ENCODE results near the gene RBMS3. TPM values are rescaled to one million over a fixed set of nuclear protein-coding genes. Genes with fewer than 3 reads are reported as not detected.

RBMS3 gene
- total and polyA plus RNA-seq, 4 donors: 4.8 to 117 (median 29.4) TPM

- H3K27ac ChIP-seq (ENCODE audit: low read depth in 1 of 2, low read length in 1 of 2): no peak overlapping the region
- H3K36me3 ChIP-seq (ENCODE audit: control insufficient read depth in 4 of 4, insufficient read depth in 4 of 4, low read length in 4 of 4): no peaks in the 10 kb centered on the region
- H3K9ac ChIP-seq (ENCODE audit: insufficient read depth in 1 of 2, low read length in 2 of 2): no peak overlapping the region
- ATAC-seq (ENCODE audit: insufficient read depth, low FRiP score): no peak
- TF ChIP-seq CTCF (IDR thresholded peaks at IDR 0.05; ENCODE audit: control extremely low read depth, extremely low read depth): no peak
- peaks cover 0 to 19% (median 5%) of the 10 kb centered on the region in 5 donors for H3K4me1 ChIP-seq (ENCODE audit: control insufficient read depth in 5 of 5, insufficient read depth in 5 of 5, low read length in 5 of 5)
- H3K4me3 ChIP-seq: no peak overlapping the region
- H3K9me3 ChIP-seq (ENCODE audit: control insufficient read depth in 4 of 4, insufficient read depth in 3 of 4, low read length in 3 of 4): no peaks in the 10 kb centered on the region
- no peaks in the 10 kb centered on the region for H3K27me3 ChIP-seq (ENCODE audit: control insufficient read depth in 3 of 3, insufficient read depth in 3 of 3, low read length in 2 of 3)
- peak in 2 of 3 donors; percentile 44 to 53 for DNase-seq
These were observed 93.4 kb downstream of the RBMS3 start for GRCh38 chr3:29374226-29374625.

GRCh38 chr3:29379097-29379496 is 98.2 kb downstream of the RBMS3 start:
- Histone ChIP-seq H3K36me3 (ENCODE audit: control insufficient read depth in 4 of 4, insufficient read depth in 4 of 4, low read length in 4 of 4) (peaks cover 0 to 3% (median 0%) of the 10 kb centered on the region in 4 donors), H3K27ac (ENCODE audit: low read depth in 1 of 2, low read length in 1 of 2) (no peak overlapping the region), H3K4me3 (no peak overlapping the region), H3K9ac (ENCODE audit: insufficient read depth in 1 of 2, low read length in 2 of 2) (no peak overlapping the region), H3K4me1 (ENCODE audit: control insufficient read depth in 5 of 5, insufficient read depth in 5 of 5, low read length in 5 of 5) (peaks cover 0 to 8% (median 1%) of the 10 kb centered on the region in 5 donors), H3K9me3 (ENCODE audit: control insufficient read depth in 4 of 4, insufficient read depth in 3 of 4, low read length in 3 of 4) (no peaks in the 10 kb centered on the region), H3K27me3 (ENCODE audit: control insufficient read depth in 3 of 3, insufficient read depth in 3 of 3, low read length in 2 of 3) (no peaks in the 10 kb centered on the region)
- ATAC-seq (ENCODE audit: insufficient read depth, low FRiP score): no peak
- DNase-seq: no peak
- no peak for TF ChIP-seq CTCF (IDR thresholded peaks at IDR 0.05; ENCODE audit: control extremely low read depth, extremely low read depth)

- H3K27me3 ChIP-seq (ENCODE audit: control insufficient read depth in 3 of 3, insufficient read depth in 3 of 3, low read length in 2 of 3): no peaks in the 10 kb centered on the region
- peaks cover 0 to 8% (median 0%) of the 10 kb centered on the region in 5 donors for H3K4me1 ChIP-seq (ENCODE audit: control insufficient read depth in 5 of 5, insufficient read depth in 5 of 5, low read length in 5 of 5)
- H3K27ac ChIP-seq (ENCODE audit: low read depth in 1 of 2, low read length in 1 of 2): no peak overlapping the region
- no peak overlapping the region for H3K9ac ChIP-seq (ENCODE audit: insufficient read depth in 1 of 2, low read length in 2 of 2)
- H3K4me3 ChIP-seq: no peak overlapping the region
- WGBS, 2 donors: 70 to 95% methylated on average over 1 of the region's 1 CpG
- peaks cover 0 to 3% (median 0%) of the 10 kb centered on the region in 4 donors for H3K36me3 ChIP-seq (ENCODE audit: control insufficient read depth in 4 of 4, insufficient read depth in 4 of 4, low read length in 4 of 4)
- DNase-seq (no peak), ATAC-seq (ENCODE audit: insufficient read depth, low FRiP score) (no peak)
- TF ChIP-seq CTCF (IDR thresholded peaks at IDR 0.05; ENCODE audit: control extremely low read depth, extremely low read depth): no peak
- H3K9me3 ChIP-seq (ENCODE audit: control insufficient read depth in 4 of 4, insufficient read depth in 3 of 4, low read length in 3 of 4): no peaks in the 10 kb centered on the region
These were observed 100.7 kb downstream of the RBMS3 start for GRCh38 chr3:29381595-29381994.

- 68 to 73% methylated on average over 6 of the region's 6 CpGs for WGBS, 2 donors
These were observed 101.5 kb downstream of the RBMS3 start for GRCh38 chr3:29382409-29382808.

More at GRCh38 chr3:29382409-29382808, 101.5 kb downstream of the RBMS3 start:
- no peaks in the 10 kb centered on the region for H3K27me3 ChIP-seq (ENCODE audit: control insufficient read depth in 3 of 3, insufficient read depth in 3 of 3, low read length in 2 of 3)
- peaks cover 0 to 3% (median 0%) of the 10 kb centered on the region in 4 donors for H3K36me3 ChIP-seq (ENCODE audit: control insufficient read depth in 4 of 4, insufficient read depth in 4 of 4, low read length in 4 of 4)
- H3K4me3 ChIP-seq: no peak overlapping the region
- DNase-seq (no peak), ATAC-seq (ENCODE audit: insufficient read depth, low FRiP score) (no peak)
- TF ChIP-seq CTCF (IDR thresholded peaks at IDR 0.05; ENCODE audit: control extremely low read depth, extremely low read depth): no peak
- no peak overlapping the region for H3K27ac ChIP-seq (ENCODE audit: low read depth in 1 of 2, low read length in 1 of 2)
- H3K9ac ChIP-seq (ENCODE audit: insufficient read depth in 1 of 2, low read length in 2 of 2): no peak overlapping the region
- H3K9me3 ChIP-seq (ENCODE audit: control insufficient read depth in 4 of 4, insufficient read depth in 3 of 4, low read length in 3 of 4): no peaks in the 10 kb centered on the region
- H3K4me1 ChIP-seq (ENCODE audit: control insufficient read depth in 5 of 5, insufficient read depth in 5 of 5, low read length in 5 of 5): peaks cover 0 to 8% (median 0%) of the 10 kb centered on the region in 5 donors

Data from lung (tissue), 12 donors.